K562 (cell line): Measurements from ENCODE around the gene TACR2. TPM values are rescaled to one million over a fixed set of nuclear protein-coding genes. Genes with fewer than 3 reads are reported as not detected.

Source experiments
- ATAC-seq: fragments of 200-7000 bp; cut with Tn5 transposase; 3 replicates; pipeline ENCODE4 v1.9.1; 2020; ENCODE audit warnings: moderate library complexity
- BruUV-seq: library from RNA; stranded (reverse); fragments of 400-500 nt; replicated peaks from 2 replicates; lab custom pipeline; 2021; lab: Mats Ljungman, UMichigan
- CTCF ChIA-PET: fragments of 300-600 bp; formaldehyde crosslinking; extraction: SDS; loops from one replicate; lab custom pipeline; 2021; ENCODE audit warnings: low intra/inter-chr PET ratio; lab: Yijun Ruan, JAX
- POLR2A ChIA-PET: fragments of 300-600, 350-650 bp; sonication (Branson Sonifier 250); formaldehyde crosslinking; extraction: SDS; loops from one replicate; lab custom pipeline; 2021; ENCODE audit warnings: antibody characterized with exemption, inconsistent platforms; lab: Yijun Ruan, JAX
- DNase-seq, 4 experiments: peaks; one replicate each; pipeline versions ENCODE4 v3.0.0 to v3.0.0-alpha.2; 2011 to 2018; ENCODE audit warnings: low spot score in 3 of 4, mixed read lengths in 3 of 4; ENCODE audit errors: extremely low read depth in 1 of 4
- FAIRE-seq: peaks from 2 replicates; lab custom pipeline; 2011; peaks lifted over from hg19 to GRCh38; lab: Jason Lieb, UNC
- H2AFZ ChIP-seq: 2 replicates; pipeline ENCODE4 v1.6.0; 2011; ENCODE audit warnings: low read depth, low read length, control low read depth, inconsistent platforms
- H3K27ac ChIP-seq: fragments of 200-600 bp; 3 replicates; pipeline ENCODE4 v1.8.0; 2011; ENCODE audit warnings: low read depth, mild to moderate bottlenecking, control low read depth, inconsistent platforms, low read length, moderate library complexity, mixed read lengths; ENCODE audit errors: extremely low read depth
- H3K27me3 ChIP-seq, 2 experiments: fragments of 300-600 bp in 1 of 2; 2 replicates in 1 of 2; 3 replicates in 1 of 2; pipeline versions ENCODE4 v1.6.0 to v1.8.0; 2011; ENCODE audit warnings: inconsistent platforms in 2 of 2, low read length in 2 of 2, mild to moderate bottlenecking in 1 of 2, mixed read lengths in 1 of 2, moderate library complexity in 1 of 2; ENCODE audit not compliant: control insufficient read depth in 2 of 2, insufficient read depth in 2 of 2
- H3K36me3 ChIP-seq: fragments of 300-600 bp; 3 replicates; pipeline ENCODE4 v1.8.0; 2011; ENCODE audit warnings: mild to moderate bottlenecking, low read length, inconsistent platforms; ENCODE audit not compliant: control insufficient read depth, insufficient read depth
- H3K4me1 ChIP-seq, 2 experiments: fragments of 200-600 bp in 1 of 2; replicated peaks in 1 of 2; 2 replicates in 1 of 2; 3 replicates in 1 of 2; pipeline versions ENCODE4 v1.5.1 to v1.8.0; 2011; ENCODE audit warnings: inconsistent platforms in 2 of 2, low read length in 2 of 2, mild to moderate bottlenecking in 1 of 2, mixed read lengths in 1 of 2, moderate library complexity in 1 of 2; ENCODE audit not compliant: control insufficient read depth in 2 of 2, insufficient read depth in 2 of 2
- H3K4me2 ChIP-seq: 2 replicates; pipeline ENCODE4 v1.6.1; 2011; ENCODE audit warnings: low read length, control low read depth, inconsistent platforms, mixed read lengths; ENCODE audit not compliant: insufficient read depth
- H3K4me3 ChIP-seq: fragments of 200-600 bp; sonication (generic), shearing (Covaris generic); 2 replicates; pipeline ENCODE4 v1.5.1; 2016; ENCODE audit warnings: control low read depth, inconsistent platforms
- H3K79me2 ChIP-seq: fragments of 200-600 bp; 3 replicates; pipeline ENCODE4 v1.8.0; 2011; ENCODE audit warnings: low read length, inconsistent platforms; ENCODE audit not compliant: control insufficient read depth, insufficient read depth
- H3K9ac ChIP-seq, 2 experiments: 2 replicates each; pipeline versions ENCODE4 v1.6.0 to v1.6.1; 2011; ENCODE audit warnings: low read depth in 2 of 2, low read length in 2 of 2, control low read depth in 1 of 2, inconsistent platforms in 1 of 2, mild to moderate bottlenecking in 1 of 2, mixed read lengths in 1 of 2; ENCODE audit not compliant: insufficient read depth in 1 of 2
- H3K9me1 ChIP-seq: one replicate; pipeline ENCODE4 v1.6.0; 2011; ENCODE audit warnings: inconsistent platforms, mild to moderate bottlenecking, low read length, moderate library complexity; ENCODE audit not compliant: control insufficient read depth, insufficient read depth
- H3K9me3 ChIP-seq: replicated peaks from 2 replicates; pipeline ENCODE4 v1.5.1; 2011; ENCODE audit warnings: low read depth, low read length, inconsistent platforms; ENCODE audit not compliant: control insufficient read depth, insufficient read depth
- H4K20me1 ChIP-seq: replicated peaks from 2 replicates; pipeline ENCODE4 v1.6.1; 2011; ENCODE audit warnings: low read length, inconsistent platforms, mixed read lengths; ENCODE audit not compliant: control insufficient read depth, insufficient read depth
- KDM5B ChIP-seq: fragments of 200-600 bp; sonication (generic); IDR thresholded peaks from 2 replicates; pipeline ENCODE4 v1.6.1; 2012; ENCODE audit warnings: low read depth, mild to moderate bottlenecking, moderate library complexity, low read length, control low read depth, inconsistent platforms; ENCODE audit not compliant: insufficient replicate concordance
- MTA3 ChIP-seq: fragments of 450-650 bp; formaldehyde crosslinking; IDR thresholded peaks from 2 replicates; pipeline ENCODE4 v1.6.1; 2017; ENCODE audit warnings: mild to moderate bottlenecking, borderline replicate concordance
- NFIC ChIP-seq: fragments of 450-650 bp; IDR thresholded peaks from 2 replicates; pipeline ENCODE4 v1.6.1; 2017; ENCODE audit warnings: mild to moderate bottlenecking, inconsistent platforms
- PREB ChIP-seq: sonication (generic); formaldehyde crosslinking; IDR thresholded peaks from 2 replicates; pipeline ENCODE4 v1.8.1; 2023; ENCODE audit warnings: mild to moderate bottlenecking, missing genetic modification reagents
- RFX1 ChIP-seq: fragments of 450-650 bp; IDR thresholded peaks from 2 replicates; pipeline ENCODE4 v1.6.1; 2016; ENCODE audit warnings: mild to moderate bottlenecking, moderate library complexity
- SNRNP70 ChIP-seq: fragments of 200-400 bp; formaldehyde crosslinking; optimal IDR thresholded peaks from 2 replicates; pipeline ENCODE3; 2017; ENCODE audit warnings: low read depth, low read length
- WGBS: fragments of 100-300 bp; shearing (Covaris generic); methylation state at CpG from one replicate; pipeline ENCODE4 v1.1.6; 2016; ENCODE audit warnings: low coverage, mixed read lengths; ENCODE audit not compliant: insufficient coverage; ENCODE audit errors: missing lambda C conversion rate; 5-methylcytosine and 5-hydroxymethylcytosine counted together
- in situ Hi-C: fragments of 300-500 bp; cut with MboI; formaldehyde crosslinking; loops from 4 replicates; pipeline ENCODE4 v1.15.0; 2018; ENCODE audit warnings: inconsistent platforms, mixed read lengths
- intact Hi-C: fragments of 100-400 bp; cut with micrococcal nuclease; formaldehyde crosslinking; loops from 2 replicates; pipeline ENCODE4 v1.14.2; 2022
- polyA plus RNA-seq, 8 experiments: library from polyadenylated mRNA; depleted of rRNA in 4 of 8; stranded (reverse) in 5 of 8; unstranded in 3 of 8; fragments of >200 nt; fragmentation: Nextera tagmentation in 2 of 8; fragmentation: Illumina TruSeq in 1 of 8; extraction: Ambion mirVana in 2 of 8; extraction: Trizol in 1 of 8; gene quantifications; 2 replicates each; pipeline versions ENCODE4 v1.2.1 to v1.2.3, GENCODE V29; 2011 to 2014; ENCODE audit warnings: inconsistent platforms in 1 of 8, missing spikeins in 1 of 8
- total RNA-seq, 7 experiments: library from RNA; depleted of rRNA in 6 of 7; stranded (reverse); fragments of >200 nt in 6 of 7; fragmentation: Illumina TruSeq in 2 of 7; extraction: Trizol in 2 of 7; gene quantifications; 2 replicates each; pipeline versions ENCODE4 v1.2.1 to v1.2.3, GENCODE V29; 2011 to 2021; ENCODE audit warnings: low replicate concordance in 1 of 7

TACR2 gene
- total and polyA plus RNA-seq, 9 of the 15 experiments (the other 6 are each of a cell fraction or from before 2014, with no cell fraction given), result not detected

- H3K4me1 ChIP-seq, result peaks cover 0 to 15% of the 10 kb centered on the region in 2 experiments; a peak in 4 of 5 replicates
- CTCF ChIA-PET, result no interaction called here
- H3K4me2 ChIP-seq, result no peak overlapping the region
- no peaks in the 10 kb centered on the region for H3K9me1 ChIP-seq
- H3K27me3 ChIP-seq, result peaks cover 48 to 73% of the 10 kb centered on the region in 2 experiments
- H3K9me3 ChIP-seq, result no peaks in the 10 kb centered on the region
- H4K20me1 ChIP-seq, result no peaks in the 10 kb centered on the region; the same call in 1 of the 2 replicates
- no peak for TF ChIP-seq MTA3
- no peak for TF ChIP-seq KDM5B
- no peak for TF ChIP-seq PREB (CRISPR knock-in tag)
- no peak for TF ChIP-seq RFX1
- no peak for TF ChIP-seq SNRNP70
- TF ChIP-seq NFIC, result no peak
- H3K9ac ChIP-seq, result peak overlapping the region in 1 of 2 experiments; percentile 62; a peak in 1 of 4 replicates
- no peak overlapping the region; the same call in 1 of the 2 replicates for H2AFZ ChIP-seq
- 7% methylated on average over 11 of the region's 11 CpGs for WGBS
- H3K27ac ChIP-seq, result no peak overlapping the region
- no peaks in the 10 kb centered on the region for H3K79me2 ChIP-seq
- BruUV-seq, result no TSS peak
- ATAC-seq, result no peak
- DNase-seq, result no peak
- no peak for FAIRE-seq
- H3K4me3 ChIP-seq, result no peak overlapping the region
- in situ Hi-C loops, result no loop called here
- POLR2A ChIA-PET, result interaction anchor here (0.7 to 1.1 kb wide), 4 partner anchors 29 to 191 kb away, joined by 3 to 5 read pairs (median 3); no protein-coding TSS in a partner anchor
- intact Hi-C loops, result no loop called here
- no peaks in the 10 kb centered on the region for H3K36me3 ChIP-seq
These were observed 824 bp upstream of the TACR2 start for GRCh38 chr10:69417542-69417941.
